Stimulated activated CD8-positive, alpha-beta memory T cell treated with anti-CD3 and anti-CD28 coated beads, Interleukin-4, amount 100 ng/mL, for 4 hours (primary cell): ENCODE results near the gene CCDC24.

Source experiments
- DNase-seq, 2 donors: peaks; one replicate each; pipeline ENCODE4 v3.0.0-alpha.2; 2020; ENCODE audit warnings: low read depth in 2 of 2, low spot score in 1 of 2

CCDC24 gene

GRCh38 chr1:43980255-43981134, 10.9 kb upstream of the CCDC24 start:
- DNase-seq, result no peak

- no peak for DNase-seq
Measured at GRCh38 chr1:43981135-43981491, 10.3 kb upstream of the CCDC24 start.

- DNase-seq, result no peak
Measured at GRCh38 chr1:43981636-43982035, 9.8 kb upstream of the CCDC24 start.

GRCh38 chr1:43982241-43982640, 9.2 kb upstream of the CCDC24 start:
- DNase-seq, result no peak

- DNase-seq, result no peak
Measured at GRCh38 chr1:43982808-43983207, 8.6 kb upstream of the CCDC24 start.

- no peak for DNase-seq
Measured at GRCh38 chr1:43983253-43983899, 8.0 kb upstream of the CCDC24 start.

- no peak for DNase-seq
Measured at GRCh38 chr1:43984855-43985254, 6.5 kb upstream of the CCDC24 start.

- DNase-seq, result no peak
Measured at GRCh38 chr1:43985984-43986595, 5.3 kb upstream of the CCDC24 start.

- no peak for DNase-seq
Measured at GRCh38 chr1:43986712-43987111, 4.7 kb upstream of the CCDC24 start.

GRCh38 chr1:43987159-43987902, 4.1 kb upstream of the CCDC24 start:
- no peak for DNase-seq

- no peak for DNase-seq
Measured at GRCh38 chr1:43990271-43991199, 864 bp upstream of the CCDC24 start.

GRCh38 chr1:43991200-43991475, 261 bp upstream of the CCDC24 start:
- no peak for DNase-seq

GRCh38 chr1:43992232-43992995, 1.0 kb downstream of the CCDC24 start:
- DNase-seq, result no peak

GRCh38 chr1:43993206-43993914, 2.0 kb downstream of the CCDC24 start:
- DNase-seq, result no peak

- DNase-seq, result no peak
Measured at GRCh38 chr1:43994071-43994470, 2.7 kb downstream of the CCDC24 start.

- DNase-seq, result no peak
Measured at GRCh38 chr1:43994794-43995790, 3.7 kb downstream of the CCDC24 start.

GRCh38 chr1:43995984-43996732, 4.8 kb downstream of the CCDC24 start:
- no peak for DNase-seq
